ENCODE results near the gene AHCYL2. TPM values are rescaled to one million over a fixed set of nuclear protein-coding genes. Genes with fewer than 3 reads are reported as not detected.
"Not testable (repeated sequence)": the region's sequence is repeated elsewhere in the genome, so short reads cannot be mapped to it uniquely, and the experiment has no call there.

AHCYL2 gene
- polyA plus RNA-seq, 3 donors from 2014 or later: 5.7 to 6.8 (median 6.8) TPM

DNA sequence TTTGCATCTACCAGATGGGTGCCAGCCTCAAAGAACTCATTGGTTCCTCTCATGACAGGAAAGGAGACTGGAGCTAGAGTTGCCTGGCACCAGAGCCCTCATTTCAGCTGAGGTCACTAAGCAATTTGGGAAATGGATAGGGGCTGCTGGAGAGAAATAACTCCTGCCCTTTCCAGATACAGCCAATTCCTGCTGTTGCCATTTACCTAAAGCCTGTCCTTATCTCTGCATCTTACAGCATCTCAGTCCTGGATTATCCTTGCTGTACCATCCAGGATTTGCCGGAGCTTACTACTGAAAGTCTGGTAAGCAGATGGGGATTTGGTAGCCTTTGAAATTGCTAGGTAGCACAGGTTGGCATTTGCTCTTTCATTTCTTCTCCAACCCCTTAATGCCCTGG, 245.6 kb downstream of the AHCYL2 start:
- no peak for DNase-seq
- H3K9me3 Mint-ChIP-seq: no peaks in the 10 kb centered on the region
- H3K4me1 Mint-ChIP-seq: peaks cover 0 to 12% of the 10 kb centered on the region in 2 donors
- H3K4me3 Mint-ChIP-seq: no peak overlapping the region
- H3K27ac Mint-ChIP-seq: peak overlapping the region in 1 of 6 donors; percentile 0
- H3K36me3 Mint-ChIP-seq: no peaks in the 10 kb centered on the region
- H3K27me3 Mint-ChIP-seq (ENCODE audit: low read depth in 3 of 3): no peaks in the 10 kb centered on the region

DNA sequence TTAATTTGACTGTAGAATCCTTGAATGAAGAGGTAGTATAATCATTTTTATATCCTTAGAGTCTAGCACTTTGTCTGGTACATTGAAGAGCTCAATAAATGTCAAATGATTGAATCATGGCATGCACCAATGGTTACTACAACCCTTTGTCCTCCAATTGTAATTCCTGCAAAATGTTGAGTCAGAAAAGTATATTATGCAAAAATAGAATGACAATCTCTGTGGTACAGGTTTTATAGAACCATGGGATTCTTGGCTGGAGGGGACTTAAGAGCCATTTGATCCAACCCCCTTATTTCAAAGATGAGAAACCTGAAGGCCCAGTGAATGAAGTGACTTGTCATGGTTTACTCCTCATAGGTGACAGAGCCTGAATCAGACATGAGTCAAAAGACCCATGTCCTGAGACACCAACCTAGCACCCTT, 246.6 kb downstream of the AHCYL2 start:
- Mint-ChIP-seq H3K27ac (peak overlapping the region in 1 of 6 donors; percentile 15), H3K4me1 (peaks cover 0 to 12% of the 10 kb centered on the region in 2 donors), H3K27me3 (ENCODE audit: low read depth in 3 of 3) (no peaks in the 10 kb centered on the region), H3K4me3 (no peak overlapping the region), H3K36me3 (no peaks in the 10 kb centered on the region), H3K9me3 (no peaks in the 10 kb centered on the region)
- DNase-seq: no peak

DNA sequence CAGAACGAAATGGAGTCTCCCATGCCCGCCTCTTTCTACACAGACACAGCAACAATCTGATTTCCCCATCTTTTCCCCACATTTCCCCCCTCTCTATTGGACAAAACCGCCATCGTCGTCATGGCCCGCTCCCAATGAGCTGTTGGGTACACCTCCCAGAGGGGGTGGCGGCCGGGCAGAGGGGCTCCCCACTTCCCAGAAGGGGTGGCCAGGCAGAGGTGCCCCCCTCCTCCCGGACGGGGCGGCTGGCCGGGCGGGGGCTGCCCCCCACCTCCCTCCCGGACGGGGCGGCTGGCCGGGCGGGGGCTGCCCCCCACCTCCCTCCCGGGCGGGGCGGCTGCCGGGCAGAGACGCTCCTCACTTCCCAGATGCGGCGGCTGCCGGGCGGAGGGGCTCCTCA, 251.1 kb downstream of the AHCYL2 start:
- not testable (repeated sequence) for H3K27ac Mint-ChIP-seq; H3K27me3 Mint-ChIP-seq (ENCODE audit: low read depth in 3 of 3); DNase-seq; H3K4me1 Mint-ChIP-seq; H3K4me3 Mint-ChIP-seq; H3K9me3 Mint-ChIP-seq; H3K36me3 Mint-ChIP-seq

DNA sequence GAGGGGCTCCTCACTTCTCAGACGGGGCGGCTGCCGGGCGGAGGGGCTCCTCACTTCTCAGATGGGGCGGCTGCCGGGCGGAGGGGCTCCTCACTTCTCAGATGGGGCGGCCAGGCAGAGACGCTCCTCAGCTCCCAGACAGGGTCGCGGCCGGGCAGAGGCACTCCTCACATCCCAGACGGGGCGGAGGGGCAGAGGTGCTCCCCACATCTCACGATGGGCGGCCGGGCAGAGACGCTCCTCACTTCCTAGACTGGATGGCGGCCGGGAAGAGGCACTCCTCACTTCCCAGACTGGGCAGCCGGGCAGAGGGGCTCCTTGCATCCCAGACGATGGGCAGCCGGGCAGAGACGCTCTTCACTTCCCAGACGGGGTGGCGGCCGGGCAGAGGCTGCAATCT, 251.6 kb downstream of the AHCYL2 start:
- not testable (repeated sequence) for H3K9me3 Mint-ChIP-seq; H3K36me3 Mint-ChIP-seq; H3K27me3 Mint-ChIP-seq (ENCODE audit: low read depth in 3 of 3); DNase-seq; H3K4me1 Mint-ChIP-seq; H3K4me3 Mint-ChIP-seq; H3K27ac Mint-ChIP-seq

Other genes with a start within 250 kb of the AHCYL2 start
- 10 to 100 TPM; 26.3 to 49.4 (median 41.9) TPM for gene TNPO3, start 169.9 kb upstream of the AHCYL2 start, polyA plus RNA-seq
- gene TSPAN33, start 80.3 kb upstream of the AHCYL2 start, polyA plus RNA-seq: 1 to 10 TPM; 3.4 to 6.9 (median 6.2) TPM
- not detected for gene SMO, start 36.4 kb upstream of the AHCYL2 start, polyA plus RNA-seq
- under 1 TPM in 1 of 3 donors, not detected in 2; 0.25 TPM for gene STRIP2, start 209.4 kb downstream of the AHCYL2 start, polyA plus RNA-seq